ENCODE data around the gene HUS1. TPM values are rescaled to one million over a fixed set of nuclear protein-coding genes. Genes with fewer than 3 reads are reported as not detected.

The HUS1 gene
- total RNA-seq, 1 donor from 2014 or later: 40.6 TPM

- no peak for DNase-seq
- H3K27ac Mint-ChIP-seq (ENCODE audit: unreplicated experiment): no peak overlapping the region
Observed at GRCh38 chr7:47915616-47915976, 63.8 kb downstream of the HUS1 start.

GRCh38 chr7:47914717-47915615 lies 64.4 kb downstream of the HUS1 start:
- Mint-ChIP-seq H3K9me3 (ENCODE audit: unreplicated experiment) (no peaks in the 10 kb centered on the region), H3K4me1 (ENCODE audit: low read depth, unreplicated experiment) (no peaks in the 10 kb centered on the region), H3K27ac (ENCODE audit: unreplicated experiment) (no peak overlapping the region), H3K27me3 (ENCODE audit: unreplicated experiment) (peaks cover 2% of the 10 kb centered on the region), H3K4me3 (ENCODE audit: unreplicated experiment) (no peak overlapping the region), H3K36me3 (ENCODE audit: unreplicated experiment) (peaks cover 6% of the 10 kb centered on the region)
- no peak for TF ChIP-seq CTCF (IDR thresholded peaks at IDR 0.05; ENCODE audit: partially characterized antibody, unreplicated experiment)
- DNase-seq: no peak

More at GRCh38 chr7:47915616-47915976, 63.8 kb downstream of the HUS1 start:
- Mint-ChIP-seq H3K36me3 (ENCODE audit: unreplicated experiment) (peaks cover 6% of the 10 kb centered on the region), H3K9me3 (ENCODE audit: unreplicated experiment) (no peaks in the 10 kb centered on the region), H3K4me1 (ENCODE audit: low read depth, unreplicated experiment) (no peaks in the 10 kb centered on the region), H3K4me3 (ENCODE audit: unreplicated experiment) (no peak overlapping the region), H3K27me3 (ENCODE audit: unreplicated experiment) (peaks cover 2% of the 10 kb centered on the region)
- no peak for TF ChIP-seq CTCF (IDR thresholded peaks at IDR 0.05; ENCODE audit: partially characterized antibody, unreplicated experiment)

Other genes with a start within 250 kb of the HUS1 start
- 0.17 TPM for gene PKD1L1, start 31.1 kb downstream of the HUS1 start, total RNA-seq (ENCODE audit: unreplicated experiment)
- gene SUN3, start 49.5 kb upstream of the HUS1 start, total RNA-seq (ENCODE audit: unreplicated experiment): not detected
- not detected for gene C7orf57, start 55.9 kb upstream of the HUS1 start, total RNA-seq (ENCODE audit: unreplicated experiment)
- gene UPP1, start 109.7 kb upstream of the HUS1 start, total RNA-seq (ENCODE audit: unreplicated experiment): 29.8 TPM
- gene ABCA13, start 191.8 kb upstream of the HUS1 start, total RNA-seq (ENCODE audit: unreplicated experiment): 0.61 TPM